PC-3 (cell line): ENCODE data around the gene EIF6. TPM values are rescaled to one million over a fixed set of nuclear protein-coding genes. Genes with fewer than 3 reads are reported as not detected.
A peak's percentile ranks its signal among the peaks of the same experiment; 100 is the strongest.

Experiments
- ATAC-seq: fragments of 200-7000 bp; cut with Tn5 transposase; 2 replicates; pipeline ENCODE4 v1.9.1; 2020; ENCODE audit warnings: mild to moderate bottlenecking, moderate library complexity
- BruUV-seq: library from RNA; stranded (reverse); fragments of 400-500 nt; replicated peaks from 2 replicates; lab custom pipeline; 2021; lab: Mats Ljungman, UMichigan
- CTCF ChIA-PET: fragments of 300-600 bp; sonication (Branson Sonifier 250); formaldehyde crosslinking; loops from one replicate; lab custom pipeline; 2022; ENCODE audit warnings: antibody characterized with exemption; lab: Charles Lee
- POLR2A ChIA-PET: fragments of 300-600 bp; sonication (Branson Sonifier 250); formaldehyde crosslinking; loops from one replicate; lab custom pipeline; 2022; ENCODE audit warnings: antibody characterized with exemption; ENCODE audit not compliant: unreplicated experiment; lab: Charles Lee
- DNase-seq: peaks from one replicate; pipeline ENCODE4 v3.0.0-alpha.2; 2015
- H2AFZ ChIP-seq: fragments of 300-600 bp; sonication (generic); 2 replicates; pipeline ENCODE4 v1.6.0; 2016; ENCODE audit warnings: antibody characterized with exemption, low read length
- H3F3A ChIP-seq: fragments of 300-600 bp; sonication (generic); one replicate; pipeline ENCODE4 v1.6.0; 2017; ENCODE audit warnings: antibody characterized with exemption, low read length, control low read depth, mild to moderate bottlenecking; ENCODE audit not compliant: unreplicated experiment
- H3K27ac ChIP-seq: fragments of 300-600 bp; sonication (generic); 2 replicates; pipeline ENCODE4 v1.5.1; 2016; ENCODE audit warnings: mild to moderate bottlenecking, low read length
- H3K27me3 ChIP-seq: fragments of 300-600 bp; sonication (generic); 2 replicates; pipeline ENCODE4 v1.6.1; 2016; ENCODE audit warnings: low read length, mixed read lengths
- H3K36me3 ChIP-seq: fragments of 300-600 bp; sonication (generic); 2 replicates; pipeline ENCODE4 v1.6.1; 2016; ENCODE audit warnings: low read depth, mixed run types, low read length, mixed read lengths
- H3K4me1 ChIP-seq: fragments of 300-600 bp; sonication (generic); 2 replicates; pipeline ENCODE4 v1.5.1; 2016; ENCODE audit warnings: low read length; ENCODE audit not compliant: insufficient read depth
- H3K4me2 ChIP-seq: fragments of 300-600 bp; sonication (generic); 2 replicates; pipeline ENCODE4 v1.6.0; 2016; ENCODE audit warnings: low read length
- H3K4me3 ChIP-seq: fragments of 300-600 bp; sonication (generic); 2 replicates; pipeline ENCODE4 v1.5.1; 2016; ENCODE audit warnings: mild to moderate bottlenecking, low read length, mixed read lengths
- H3K79me2 ChIP-seq: fragments of 300-600 bp; sonication (generic); 2 replicates; pipeline ENCODE4 v1.6.1; 2017; ENCODE audit warnings: low read length, mixed read lengths
- H3K9ac ChIP-seq: fragments of 300-600 bp; sonication (generic); 2 replicates; pipeline ENCODE4 v1.6.0; 2016; ENCODE audit warnings: mild to moderate bottlenecking, low read length
- H3K9me2 ChIP-seq: fragments of 300-600 bp; sonication (generic); replicated peaks from 2 replicates; pipeline ENCODE4 v1.6.1; 2016; ENCODE audit warnings: mixed run types, low read length, mixed read lengths
- H3K9me3 ChIP-seq: fragments of 300-600 bp; sonication (generic); 2 replicates; pipeline ENCODE4 v1.6.1; 2016; ENCODE audit warnings: low read length, mixed read lengths
- H4K20me1 ChIP-seq: fragments of 300-600 bp; sonication (generic); 2 replicates; pipeline ENCODE4 v1.6.1; 2016; ENCODE audit warnings: low read length, mixed read lengths
- EZH2 ChIP-seq: fragments of 300-600 bp; sonication (generic); IDR thresholded peaks from one replicate; pipeline ENCODE4 v1.6.1; 2017; ENCODE audit warnings: antibody characterized with exemption, mild to moderate bottlenecking, low read length; ENCODE audit not compliant: unreplicated experiment
- EZH2phosphoT487 ChIP-seq: fragments of 300-600 bp; sonication (generic); IDR thresholded peaks from 2 replicates; pipeline ENCODE4 v1.6.1; 2018; ENCODE audit warnings: mild to moderate bottlenecking, antibody characterized with exemption, low read length, borderline replicate concordance
- intact Hi-C: fragments of 100-400 bp; cut with micrococcal nuclease; formaldehyde crosslinking; loops from 2 replicates; pipeline ENCODE4 v1.9.0; 2023
- total RNA-seq: library from RNA; depleted of rRNA; stranded (reverse); fragments of >200 nt; gene quantifications from 2 replicates; pipeline ENCODE4 v1.2.3, GENCODE V29; 2014
- TF ChIP-seq, protein P1 (sequence below): fragments of 300-600 bp; sonication (generic); conservative IDR thresholded peaks from 2 replicates; pipeline ENCODE4 v1.5.1; 2017; ENCODE audit warnings: antibody characterized with exemption, low read depth, mild to moderate bottlenecking, low read length

The EIF6 gene
- total RNA-seq, 1 experiment from 2014 or later, result 292 TPM

DNA sequence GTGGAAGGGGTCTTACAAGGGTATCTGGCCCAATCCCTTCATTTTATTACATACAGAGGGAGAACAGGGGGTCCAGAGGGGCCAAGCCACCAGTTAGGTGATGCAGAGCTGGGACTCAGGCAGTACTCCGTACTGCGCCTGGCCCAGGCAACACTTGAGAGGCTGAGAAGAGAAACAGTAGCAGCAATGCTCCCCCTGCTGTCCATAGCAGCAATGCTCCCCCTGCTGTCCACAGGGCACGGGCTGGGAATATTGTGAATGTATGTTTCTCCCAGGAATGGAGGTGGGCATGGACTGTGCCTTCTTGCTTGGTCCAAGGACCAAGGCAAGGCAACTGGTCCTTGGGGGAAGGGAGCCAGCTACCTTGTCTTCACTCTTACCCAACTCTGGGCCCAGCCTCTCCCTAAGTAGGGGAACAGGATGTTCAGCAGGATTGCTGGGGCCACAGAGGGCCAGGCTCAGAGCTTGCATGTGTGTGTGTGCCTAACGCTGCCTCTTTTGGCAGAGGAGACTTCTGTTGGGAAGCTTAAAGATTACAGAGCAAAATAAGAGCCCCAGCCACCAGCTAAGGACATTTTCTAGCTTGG, 22.5 kb upstream of the EIF6 start:
- 0 out of 2 replicates have a peak, but pooled peaks cover 7% of the 10 kb centered on the region for H3K79me2 ChIP-seq
- peak overlapping the region; percentile 45 for H3K4me2 ChIP-seq
- ATAC-seq (no peak), DNase-seq (peak; percentile 68)
- no peaks in the 10 kb centered on the region for H3K36me3 ChIP-seq
- peak overlapping the region; percentile 86 for H3K9ac ChIP-seq
- no peaks in the 10 kb centered on the region for H3K27me3 ChIP-seq
- ChIA-PET CTCF (interaction anchor here (3.7 kb wide), 1 partner anchor 11 kb away, joined by 19 read pairs; no protein-coding TSS in a partner anchor), POLR2A (no interaction called here)
- no peak overlapping the region for H2AFZ ChIP-seq
- BruUV-seq, result no TSS peak
- H3K9me2 ChIP-seq, result no peaks in the 10 kb centered on the region
- peaks cover 21% of the 10 kb centered on the region for H3F3A ChIP-seq
- H4K20me1 ChIP-seq, result no peaks in the 10 kb centered on the region
- H3K9me3 ChIP-seq, result no peaks in the 10 kb centered on the region
- intact Hi-C loops, result no loop called here
- H3K27ac ChIP-seq, result peak overlapping the region; percentile 98
- peaks cover 92% of the 10 kb centered on the region for H3K4me1 ChIP-seq
- no peak overlapping the region for H3K4me3 ChIP-seq
- TF ChIP-seq, protein P1, sequence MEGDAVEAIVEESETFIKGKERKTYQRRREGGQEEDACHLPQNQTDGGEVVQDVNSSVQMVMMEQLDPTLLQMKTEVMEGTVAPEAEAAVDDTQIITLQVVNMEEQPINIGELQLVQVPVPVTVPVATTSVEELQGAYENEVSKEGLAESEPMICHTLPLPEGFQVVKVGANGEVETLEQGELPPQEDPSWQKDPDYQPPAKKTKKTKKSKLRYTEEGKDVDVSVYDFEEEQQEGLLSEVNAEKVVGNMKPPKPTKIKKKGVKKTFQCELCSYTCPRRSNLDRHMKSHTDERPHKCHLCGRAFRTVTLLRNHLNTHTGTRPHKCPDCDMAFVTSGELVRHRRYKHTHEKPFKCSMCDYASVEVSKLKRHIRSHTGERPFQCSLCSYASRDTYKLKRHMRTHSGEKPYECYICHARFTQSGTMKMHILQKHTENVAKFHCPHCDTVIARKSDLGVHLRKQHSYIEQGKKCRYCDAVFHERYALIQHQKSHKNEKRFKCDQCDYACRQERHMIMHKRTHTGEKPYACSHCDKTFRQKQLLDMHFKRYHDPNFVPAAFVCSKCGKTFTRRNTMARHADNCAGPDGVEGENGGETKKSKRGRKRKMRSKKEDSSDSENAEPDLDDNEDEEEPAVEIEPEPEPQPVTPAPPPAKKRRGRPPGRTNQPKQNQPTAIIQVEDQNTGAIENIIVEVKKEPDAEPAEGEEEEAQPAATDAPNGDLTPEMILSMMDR, result peak; percentile 88
- no peak for TF ChIP-seq EZH2
- TF ChIP-seq EZH2phosphoT487, result no peak

DNA sequence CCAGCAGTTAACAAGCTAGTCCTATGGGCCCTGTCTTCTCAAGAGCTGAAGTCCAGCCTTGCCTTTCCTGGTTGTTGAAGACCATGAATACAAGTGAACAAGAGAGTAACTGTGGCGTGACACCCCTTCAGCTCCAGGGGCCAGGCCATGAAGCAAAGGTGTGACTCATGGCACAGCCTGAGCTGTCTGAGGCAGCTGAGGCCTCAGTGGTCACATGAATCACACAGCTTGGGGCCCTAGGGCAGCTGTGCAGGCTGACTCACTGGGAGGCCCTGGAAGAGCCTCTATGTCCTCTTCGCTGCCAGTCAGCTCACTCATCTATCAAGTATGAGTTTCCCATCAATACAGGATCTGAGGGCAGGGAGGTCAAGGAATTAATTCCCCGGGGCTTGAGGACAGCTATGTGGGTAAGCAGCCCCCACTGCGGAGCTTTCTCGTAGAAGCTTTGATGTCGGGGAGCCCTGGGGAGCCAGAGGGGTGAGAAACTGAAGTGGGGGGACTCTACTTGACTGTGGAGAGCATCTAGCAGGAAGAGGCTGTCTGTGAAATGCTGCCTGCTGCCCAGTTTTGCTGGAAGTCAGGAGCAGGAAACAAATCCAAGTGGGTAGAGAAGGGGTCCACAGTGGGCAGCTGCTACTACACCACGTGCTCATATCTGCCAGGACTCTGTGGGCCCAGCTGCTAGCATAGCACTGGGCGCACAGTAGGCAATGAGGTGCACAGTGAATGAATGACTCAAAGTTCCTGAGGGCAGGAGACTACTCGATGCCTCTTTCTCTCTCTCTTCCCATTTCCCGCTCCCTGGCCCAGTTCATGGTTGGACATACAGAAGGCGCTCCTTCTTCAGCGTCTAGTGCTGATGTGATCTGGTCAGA, 21.3 kb upstream of the EIF6 start:
- Histone ChIP-seq H3K9me2 (no peaks in the 10 kb centered on the region), H3K4me3 (no peak overlapping the region), H3K9me3 (no peaks in the 10 kb centered on the region), H3K36me3 (no peaks in the 10 kb centered on the region), H3K9ac (peak overlapping the region; percentile 91), H3K79me2 (0 out of 2 replicates have a peak, but pooled peaks cover 7% of the 10 kb centered on the region), H3K27ac (peak overlapping the region; percentile 98), H3F3A (peaks cover 17% of the 10 kb centered on the region), H3K4me2 (peak overlapping the region; percentile 45), H4K20me1 (no peaks in the 10 kb centered on the region), H3K4me1 (peaks cover 90% of the 10 kb centered on the region), H3K27me3 (no peaks in the 10 kb centered on the region), H2AFZ (no peak overlapping the region)
- TF ChIP-seq EZH2phosphoT487, result no peak
- TF ChIP-seq, protein P1, result no peak
- TF ChIP-seq EZH2, result no peak
- POLR2A ChIA-PET, result interaction anchor here (0.6 to 1.1 kb wide), 4 partner anchors 27 to 305 kb away, joined by 3 to 5 read pairs (median 4); partner anchors contain the start of gene MMP24OS
- intact Hi-C loops, result loop anchor here (2.0 kb wide), 2 partner anchors 13 to 133 kb away; partner anchors contain the start of gene GDF5
- CTCF ChIA-PET, result interaction anchor here (0.6 to 3.7 kb wide), 6 partner anchors 13 to 777 kb away, joined by 3 to 19 read pairs (median 4); no protein-coding TSS in a partner anchor
- peak; percentile 73 for ATAC-seq
- TSS peak; percentile 6 for BruUV-seq
- peak; percentile 100 for DNase-seq
